Retinal pigment epithelial cell (primary cell): ENCODE results near the gene MAPKAP1.

Source experiments
- DNase-seq: peaks from one replicate; pipeline ENCODE4 v3.0.0-alpha.2; 2010; ENCODE audit warnings: low read depth
- H3K4me3 ChIP-seq: 2 replicates; pipeline ENCODE4 v1.5.1; 2011; ENCODE audit warnings: mild to moderate bottlenecking, low read length, control low read depth, moderate library complexity
- TF ChIP-seq, protein P1 (sequence below): conservative IDR thresholded peaks from 2 replicates; pipeline ENCODE4 v1.5.1; 2011; ENCODE audit warnings: low read depth, low read length, control low read depth, inconsistent platforms

Gene MAPKAP1

DNA sequence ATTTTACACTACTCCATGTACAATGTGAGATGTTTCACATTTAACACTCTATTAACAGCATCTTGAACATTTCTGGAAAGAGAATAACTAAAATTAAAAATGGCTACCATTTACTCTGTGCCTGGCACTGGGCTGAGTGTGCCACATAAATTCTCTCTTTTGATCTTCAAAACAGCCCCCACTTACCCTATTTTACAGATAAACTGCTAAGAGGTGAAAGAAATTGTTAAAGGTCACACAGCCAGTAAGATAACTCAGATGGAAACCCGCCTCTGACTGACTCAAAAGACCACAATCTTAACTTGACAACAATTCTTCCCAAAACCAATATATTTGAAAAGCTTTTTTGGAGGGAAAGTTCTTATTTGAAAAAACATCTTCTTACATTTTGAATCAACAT lies 97.3 kb downstream of the MAPKAP1 start:
- no peak overlapping the region for H3K4me3 ChIP-seq
- DNase-seq: no peak
- TF ChIP-seq, protein P1, sequence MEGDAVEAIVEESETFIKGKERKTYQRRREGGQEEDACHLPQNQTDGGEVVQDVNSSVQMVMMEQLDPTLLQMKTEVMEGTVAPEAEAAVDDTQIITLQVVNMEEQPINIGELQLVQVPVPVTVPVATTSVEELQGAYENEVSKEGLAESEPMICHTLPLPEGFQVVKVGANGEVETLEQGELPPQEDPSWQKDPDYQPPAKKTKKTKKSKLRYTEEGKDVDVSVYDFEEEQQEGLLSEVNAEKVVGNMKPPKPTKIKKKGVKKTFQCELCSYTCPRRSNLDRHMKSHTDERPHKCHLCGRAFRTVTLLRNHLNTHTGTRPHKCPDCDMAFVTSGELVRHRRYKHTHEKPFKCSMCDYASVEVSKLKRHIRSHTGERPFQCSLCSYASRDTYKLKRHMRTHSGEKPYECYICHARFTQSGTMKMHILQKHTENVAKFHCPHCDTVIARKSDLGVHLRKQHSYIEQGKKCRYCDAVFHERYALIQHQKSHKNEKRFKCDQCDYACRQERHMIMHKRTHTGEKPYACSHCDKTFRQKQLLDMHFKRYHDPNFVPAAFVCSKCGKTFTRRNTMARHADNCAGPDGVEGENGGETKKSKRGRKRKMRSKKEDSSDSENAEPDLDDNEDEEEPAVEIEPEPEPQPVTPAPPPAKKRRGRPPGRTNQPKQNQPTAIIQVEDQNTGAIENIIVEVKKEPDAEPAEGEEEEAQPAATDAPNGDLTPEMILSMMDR: no peak

DNA sequence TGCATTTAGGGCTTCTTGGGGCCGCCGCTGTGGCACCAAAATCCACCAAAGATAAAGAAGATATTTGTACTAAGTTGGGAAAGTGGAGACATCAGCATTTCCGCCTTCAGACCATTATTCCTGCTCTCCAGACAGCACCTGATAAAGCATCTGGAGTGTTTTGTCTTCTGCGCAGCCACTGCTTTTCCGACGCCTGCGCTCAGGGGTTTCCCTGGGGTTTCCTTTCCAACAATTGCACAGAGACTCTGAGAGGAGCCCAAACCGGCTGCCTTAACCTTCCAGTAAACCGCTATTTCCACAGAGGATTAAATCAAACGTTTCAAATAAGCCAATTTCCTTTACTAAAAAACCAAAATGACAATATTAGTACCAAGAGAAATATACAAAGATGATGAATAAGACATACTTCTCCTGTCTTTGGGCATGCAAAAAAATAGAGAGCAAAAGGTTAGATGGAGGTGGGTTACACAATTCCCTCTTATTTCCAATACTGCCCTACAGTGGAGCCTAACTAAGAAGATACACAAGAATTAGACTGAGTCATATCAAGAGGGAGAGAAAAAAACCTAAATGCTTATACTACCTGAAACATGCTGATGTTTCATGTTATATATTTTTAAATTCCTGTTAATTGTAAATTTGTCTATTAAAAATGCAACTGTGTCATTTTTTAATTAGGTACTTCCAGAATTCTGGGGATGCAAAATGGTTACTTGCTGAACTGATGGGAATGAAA lies 98.4 kb downstream of the MAPKAP1 start:
- TF ChIP-seq, protein P1: no peak
- no peak for DNase-seq
- no peak overlapping the region for H3K4me3 ChIP-seq

DNA sequence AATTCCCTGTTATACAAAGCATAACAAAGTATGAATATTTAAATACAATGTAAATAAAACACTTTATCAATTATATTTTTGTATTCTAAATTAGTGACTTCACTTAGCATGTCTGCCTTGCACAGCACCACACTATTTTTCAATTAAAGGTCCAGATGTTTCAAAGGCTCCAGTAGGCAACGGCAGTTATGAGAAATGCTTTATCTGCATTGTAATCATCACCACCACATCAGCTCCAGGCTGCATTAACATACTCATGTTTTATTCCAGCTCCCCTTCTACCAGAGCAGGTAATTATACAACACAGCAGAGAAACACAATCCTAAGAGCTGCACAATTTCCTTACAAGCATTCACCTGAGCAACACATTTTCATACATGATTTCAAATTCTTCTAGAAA lies 102.8 kb downstream of the MAPKAP1 start:
- no peak overlapping the region for H3K4me3 ChIP-seq
- no peak for DNase-seq
- TF ChIP-seq, protein P1: no peak

DNA sequence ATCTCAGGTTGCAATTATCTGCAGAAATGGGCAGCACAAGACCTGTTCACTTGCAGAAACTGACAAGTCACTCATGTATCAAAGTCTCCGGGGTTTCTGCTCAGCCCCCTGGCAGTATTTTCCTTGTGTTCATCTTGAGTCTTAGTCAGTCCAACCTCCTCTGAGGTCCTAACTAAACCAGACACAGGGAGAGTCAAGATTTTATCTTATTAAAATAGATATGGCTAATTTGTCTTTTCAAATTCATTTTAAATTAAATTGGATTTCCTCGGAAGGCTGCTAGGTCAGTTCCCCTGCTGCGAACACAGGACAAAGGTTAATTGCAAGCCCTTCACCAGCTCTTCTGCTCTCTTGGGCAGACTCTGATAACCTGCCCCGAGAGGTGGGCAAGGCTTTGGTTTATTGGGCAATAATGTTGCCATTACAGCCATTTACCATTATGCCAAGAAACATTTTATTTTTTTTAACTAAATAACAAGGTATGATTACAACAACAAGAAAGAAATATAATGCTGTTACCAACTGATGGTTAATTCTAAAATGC lies 103.5 kb downstream of the MAPKAP1 start:
- no peak overlapping the region for H3K4me3 ChIP-seq
- TF ChIP-seq, protein P1: no peak
- DNase-seq: no peak

DNA sequence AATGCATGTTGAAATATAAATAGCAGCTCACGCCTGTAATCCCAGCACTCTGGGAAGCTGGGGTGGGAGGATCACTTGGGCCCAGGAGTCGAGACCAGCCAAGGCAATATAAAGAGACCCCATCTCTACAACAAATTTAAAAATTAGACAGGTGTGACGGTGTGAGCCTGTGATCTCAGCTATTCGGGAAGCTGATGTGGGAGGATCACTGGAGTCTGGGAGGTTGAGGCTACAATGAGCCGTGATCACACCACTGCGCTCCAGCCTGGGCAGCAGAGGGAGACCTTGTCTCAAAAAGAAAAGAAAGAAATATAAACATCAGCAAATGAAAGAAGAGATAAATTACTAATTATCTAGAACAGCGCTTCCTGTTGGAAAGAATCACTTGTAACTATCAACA lies 105.0 kb downstream of the MAPKAP1 start:
- TF ChIP-seq, protein P1: peak; percentile 24
- no peak for DNase-seq
- H3K4me3 ChIP-seq: no peak overlapping the region

DNA sequence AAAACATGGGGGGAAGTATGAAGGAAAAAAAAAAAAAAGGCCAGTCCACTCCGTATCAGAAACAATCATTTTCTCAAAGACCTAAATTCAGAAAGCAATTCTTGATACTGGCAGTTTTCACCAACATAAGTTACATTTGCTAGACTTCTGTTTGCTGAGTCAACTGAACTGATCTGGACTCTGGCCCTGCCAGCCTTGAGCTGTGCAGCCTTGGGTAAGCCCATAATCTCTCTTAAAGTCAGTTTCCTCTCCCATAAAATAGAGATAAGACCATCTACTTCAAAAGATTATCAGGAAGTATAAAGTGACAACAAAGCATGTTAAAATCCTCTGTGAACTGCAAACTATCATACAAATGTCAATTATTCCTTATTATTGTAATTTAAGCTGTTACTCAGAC lies 106.8 kb downstream of the MAPKAP1 start:
- TF ChIP-seq, protein P1: no peak
- H3K4me3 ChIP-seq: no peak overlapping the region
- DNase-seq: peak; percentile 23

DNA sequence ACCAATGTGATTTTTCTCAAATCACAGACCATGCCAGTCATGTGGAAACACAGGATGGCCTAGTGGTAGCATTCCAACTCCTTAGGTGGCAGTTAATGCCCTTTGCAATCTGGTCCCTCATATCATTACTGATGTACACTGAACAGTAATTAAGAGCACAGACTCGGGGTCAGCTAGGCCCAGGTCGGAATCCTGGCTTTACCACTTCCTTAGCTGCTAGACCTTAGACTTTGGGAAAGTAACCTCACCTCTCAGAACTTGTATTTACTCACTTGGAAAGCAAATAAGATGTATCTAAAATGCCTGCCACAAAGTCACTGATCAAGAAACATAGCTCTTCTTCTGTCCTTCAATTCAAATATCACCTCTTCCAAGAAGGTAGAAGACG lies 112.8 kb downstream of the MAPKAP1 start:
- TF ChIP-seq, protein P1: no peak
- no peak for DNase-seq
- H3K4me3 ChIP-seq: no peak overlapping the region
